Testis (tissue), 3 donors: ENCODE data around the gene CPLANE2. TPM values are rescaled to one million over a fixed set of nuclear protein-coding genes. Genes with fewer than 3 reads are reported as not detected.

Source experiments
- DNase-seq: peaks from one replicate; pipeline ENCODE4 v3.0.0-alpha.2; 2019
- H3K27ac ChIP-seq, 2 donors: fragments of 200-600 bp; sonication (generic); one replicate each; pipeline ENCODE4 v1.5.1; 2019
- H3K27me3 ChIP-seq: fragments of 200-600 bp; sonication (generic); one replicate; pipeline ENCODE4 v1.5.1; 2019
- H3K36me3 ChIP-seq: fragments of 200-600 bp; sonication (generic); one replicate; pipeline ENCODE4 v1.5.1; 2017; ENCODE audit warnings: low read depth; ENCODE audit errors: missing control alignments
- H3K4me1 ChIP-seq: fragments of 200-600 bp; sonication (generic); one replicate; pipeline ENCODE4 v1.5.1; 2019
- H3K4me3 ChIP-seq, 2 donors: fragments of 200-600 bp; sonication (generic); one replicate each; pipeline ENCODE4 v1.5.1; 2017 to 2019
- H3K9me3 ChIP-seq: fragments of 200-600 bp; sonication (generic); one replicate; pipeline ENCODE4 v1.5.1; 2017
- POLR2A ChIP-seq: fragments of 450-650 bp; IDR thresholded peaks from one replicate; pipeline ENCODE4 v1.6.1; 2017; ENCODE audit warnings: antibody characterized with exemption, mild to moderate bottlenecking, moderate library complexity
- WGBS, 2 donors: methylation state at CpG; one replicate each; pipeline ENCODE4 v1.1.5; 2018; 5-methylcytosine and 5-hydroxymethylcytosine counted together
- intact Hi-C: fragments of 100-400 bp; cut with DNase I; formaldehyde crosslinking; loops from one replicate; pipeline ENCODE4 v1.15.1; 2023; ENCODE audit warnings: low total_unique reads
- polyA plus RNA-seq: library from polyadenylated mRNA; stranded (reverse); fragments of 350-450 nt; fragmentation: Illumina TruSeq; extraction: RNeasy Lipid Tissue Mini Kit (QIAGEN cat#74804); gene quantifications from one replicate; pipeline ENCODE4 v1.2.3, GENCODE V29; 2014; ENCODE audit warnings: low read depth, low replicate concordance; ENCODE audit not compliant: insufficient read depth
- total RNA-seq, 2 donors: library from RNA; depleted of rRNA; stranded (reverse); fragments of >200 nt; gene quantifications; one replicate each; pipeline ENCODE4 v1.2.3, GENCODE V29; 2016
- TF ChIP-seq, protein P1 (sequence below), 3 experiments: fragments of 450-650 bp in 2 of 3; fragments of 200-600 bp in 1 of 3; sonication (generic) in 1 of 3; IDR thresholded peaks; one replicate each; pipeline ENCODE4 v1.5.1; 2016 to 2019; ENCODE audit warnings: antibody characterized with exemption in 3 of 3, mild to moderate bottlenecking in 2 of 3, moderate library complexity in 1 of 3

CPLANE2 gene
- total and polyA plus RNA-seq, 3 donors from 2014 or later, result 10.6 to 11.8 (median 11.1) TPM

DNA sequence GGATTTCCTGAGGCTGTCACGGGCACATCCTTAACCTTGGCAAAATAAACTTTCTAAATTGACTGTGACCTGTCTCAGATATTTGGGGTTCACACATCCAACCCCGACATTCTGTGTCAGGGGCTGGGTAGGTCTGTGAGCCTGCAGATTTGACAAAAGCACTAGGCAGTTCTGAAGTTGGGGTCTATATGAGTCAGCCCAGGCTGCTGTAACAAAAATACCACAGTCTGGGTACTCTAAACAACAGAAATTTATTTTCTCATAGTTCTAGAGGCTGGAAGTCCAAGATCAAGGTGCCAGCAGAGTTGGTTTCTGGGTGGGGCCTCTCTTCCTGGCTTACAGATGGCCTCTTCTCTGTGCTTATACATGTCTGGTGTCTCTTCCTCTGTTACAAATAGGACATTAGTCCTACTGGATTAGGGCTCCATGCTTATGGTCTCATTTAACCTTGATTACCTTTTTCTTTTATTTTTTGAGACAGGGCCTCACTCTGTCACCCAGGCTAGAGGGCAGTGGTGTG lies 3.0 kb upstream of the CPLANE2 start:
- DNase-seq, result no peak
- H3K27ac ChIP-seq, result no peak overlapping the region
- no peaks in the 10 kb centered on the region for H3K27me3 ChIP-seq
- H3K4me1 ChIP-seq, result peaks cover 18% of the 10 kb centered on the region
- no peaks in the 10 kb centered on the region for H3K36me3 ChIP-seq
- WGBS, 2 donors, result 95 to 100% methylated on average over 2 of the region's 2 CpGs
- intact Hi-C loops, result loop anchor here (10.0 kb wide), 1 partner anchor 155 kb away; no protein-coding TSS in a partner anchor
- no peak overlapping the region for H3K4me3 ChIP-seq
- TF ChIP-seq, protein P1, sequence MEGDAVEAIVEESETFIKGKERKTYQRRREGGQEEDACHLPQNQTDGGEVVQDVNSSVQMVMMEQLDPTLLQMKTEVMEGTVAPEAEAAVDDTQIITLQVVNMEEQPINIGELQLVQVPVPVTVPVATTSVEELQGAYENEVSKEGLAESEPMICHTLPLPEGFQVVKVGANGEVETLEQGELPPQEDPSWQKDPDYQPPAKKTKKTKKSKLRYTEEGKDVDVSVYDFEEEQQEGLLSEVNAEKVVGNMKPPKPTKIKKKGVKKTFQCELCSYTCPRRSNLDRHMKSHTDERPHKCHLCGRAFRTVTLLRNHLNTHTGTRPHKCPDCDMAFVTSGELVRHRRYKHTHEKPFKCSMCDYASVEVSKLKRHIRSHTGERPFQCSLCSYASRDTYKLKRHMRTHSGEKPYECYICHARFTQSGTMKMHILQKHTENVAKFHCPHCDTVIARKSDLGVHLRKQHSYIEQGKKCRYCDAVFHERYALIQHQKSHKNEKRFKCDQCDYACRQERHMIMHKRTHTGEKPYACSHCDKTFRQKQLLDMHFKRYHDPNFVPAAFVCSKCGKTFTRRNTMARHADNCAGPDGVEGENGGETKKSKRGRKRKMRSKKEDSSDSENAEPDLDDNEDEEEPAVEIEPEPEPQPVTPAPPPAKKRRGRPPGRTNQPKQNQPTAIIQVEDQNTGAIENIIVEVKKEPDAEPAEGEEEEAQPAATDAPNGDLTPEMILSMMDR (IDR thresholded peaks at IDR 0.05), result no peak
- TF ChIP-seq POLR2A, result no peak
- H3K9me3 ChIP-seq, result no peaks in the 10 kb centered on the region

DNA sequence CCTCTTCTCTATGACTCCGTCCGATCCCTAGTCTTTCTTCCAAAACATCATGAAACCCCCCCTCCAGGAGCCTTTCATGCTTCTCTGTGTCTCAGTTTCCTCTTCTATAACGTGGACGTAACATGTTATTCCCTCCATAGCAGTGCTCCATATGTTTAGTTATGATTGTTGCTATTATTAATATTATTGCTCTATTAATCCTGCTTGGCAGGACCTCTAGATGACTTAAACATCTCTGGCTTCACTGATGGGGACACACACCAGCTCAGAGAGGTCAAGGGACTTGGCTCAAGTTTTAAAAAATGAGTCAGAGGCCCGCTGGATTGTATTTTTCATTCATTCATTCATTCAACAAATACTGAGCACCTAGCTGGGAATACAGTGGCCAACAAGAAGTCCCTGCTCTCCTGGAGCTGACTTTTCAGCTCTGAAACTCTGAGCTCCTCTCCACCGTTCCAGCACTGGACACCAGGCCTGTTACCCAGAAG lies 404 bp upstream of the CPLANE2 start:
- Histone ChIP-seq H3K27ac (peak overlapping the region; percentile 6 to 76), H3K4me3 (peak overlapping the region; percentile 64 to 76), H3K27me3 (no peaks in the 10 kb centered on the region), H3K9me3 (no peaks in the 10 kb centered on the region), H3K4me1 (peaks cover 12% of the 10 kb centered on the region), H3K36me3 (no peaks in the 10 kb centered on the region)
- no peak for TF ChIP-seq POLR2A
- TF ChIP-seq, protein P1 (IDR thresholded peaks at IDR 0.05), result no peak
- no peak for DNase-seq
- intact Hi-C loops, result no loop called here
- 14 to 19% methylated on average over 6 of the region's 6 CpGs for WGBS, 2 donors

DNA sequence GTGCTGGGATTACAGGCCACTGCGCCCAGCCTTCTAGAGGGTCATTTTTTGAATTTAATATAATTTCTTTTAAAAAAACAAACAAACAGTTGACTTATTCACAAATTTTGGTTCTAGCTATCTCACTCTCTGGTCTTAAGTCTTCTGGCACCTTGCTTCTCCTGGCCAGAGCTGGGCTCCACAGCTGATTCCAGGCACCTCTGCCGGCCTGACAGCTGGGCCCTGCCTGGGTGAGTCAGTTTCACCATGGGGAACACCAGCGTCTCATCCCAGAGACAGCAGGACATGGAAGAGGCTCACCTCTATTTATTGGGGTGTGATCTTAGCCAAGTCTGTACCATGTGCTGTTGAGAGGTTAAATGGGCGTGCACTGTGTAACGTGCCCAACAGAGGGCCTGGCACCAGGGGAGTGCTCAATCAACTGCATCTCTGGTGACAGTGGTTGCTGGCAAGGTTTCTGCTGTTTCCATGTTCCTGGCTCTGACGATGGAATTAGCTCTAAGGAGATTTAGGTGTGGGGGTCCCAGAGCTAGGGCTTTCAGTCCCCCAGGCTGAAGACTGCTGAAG lies 956 bp downstream of the CPLANE2 start:
- 40 to 41% methylated on average over 6 of the region's 6 CpGs for WGBS, 2 donors
- peaks cover 12% of the 10 kb centered on the region for H3K4me1 ChIP-seq
- no peaks in the 10 kb centered on the region for H3K27me3 ChIP-seq
- H3K9me3 ChIP-seq, result no peaks in the 10 kb centered on the region
- DNase-seq, result peak; percentile 51
- intact Hi-C loops, result no loop called here
- no peaks in the 10 kb centered on the region for H3K36me3 ChIP-seq
- H3K27ac ChIP-seq, result peak overlapping the region; percentile 6 to 76
- peak overlapping the region; percentile 64 to 76 for H3K4me3 ChIP-seq
- TF ChIP-seq, protein P1 (IDR thresholded peaks at IDR 0.05), result no peak

DNA sequence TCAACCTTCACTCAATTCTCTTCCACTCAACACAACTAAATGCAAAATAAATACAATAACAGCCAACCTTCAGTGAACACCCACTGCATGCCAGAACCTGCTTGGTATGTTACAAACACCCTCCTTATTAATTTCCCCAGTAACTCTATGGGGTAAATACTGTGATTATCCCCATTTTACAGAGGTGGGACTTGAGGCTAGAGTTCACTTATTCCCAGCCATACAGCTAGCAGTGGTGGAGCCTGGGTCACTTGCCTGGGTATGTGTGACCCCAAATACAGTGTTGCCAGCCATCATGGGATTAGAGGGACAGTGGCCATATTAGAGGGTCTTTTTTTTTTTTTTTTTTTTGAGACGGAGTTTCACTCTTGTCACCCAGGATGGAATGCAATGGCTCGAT lies 1.6 kb downstream of the CPLANE2 start:
- H3K9me3 ChIP-seq, result no peaks in the 10 kb centered on the region
- no peak for DNase-seq
- WGBS, 2 donors, result 89 to 96% methylated on average over 2 of the region's 2 CpGs
- H3K27me3 ChIP-seq, result no peaks in the 10 kb centered on the region
- intact Hi-C loops, result no loop called here
- peaks cover 12% of the 10 kb centered on the region for H3K4me1 ChIP-seq
- H3K36me3 ChIP-seq, result no peaks in the 10 kb centered on the region
- TF ChIP-seq, protein P1 (IDR thresholded peaks at IDR 0.05), result no peak
- TF ChIP-seq POLR2A, result no peak
- no peak overlapping the region for H3K27ac ChIP-seq
- no peak overlapping the region for H3K4me3 ChIP-seq

DNA sequence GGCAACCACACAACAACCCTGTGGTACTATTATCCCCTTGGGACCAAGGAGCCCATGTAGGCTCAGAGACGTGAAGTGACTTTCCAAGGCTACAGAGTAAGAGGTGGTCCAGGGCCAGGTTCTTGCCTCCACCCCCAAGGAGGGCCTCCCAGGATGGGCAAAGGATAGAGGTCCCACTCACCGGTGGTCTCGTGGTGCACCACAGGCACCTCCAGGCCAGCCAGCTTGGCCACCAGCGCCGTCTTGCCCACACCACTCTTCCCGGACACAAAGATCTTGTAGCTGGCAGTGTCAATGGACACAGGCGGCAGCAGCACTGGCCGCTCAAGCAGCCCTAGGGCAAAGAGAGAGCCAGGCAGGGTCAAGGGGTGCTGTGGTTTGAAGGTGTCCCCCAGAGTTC lies 3.6 kb downstream of the CPLANE2 start:
- Histone ChIP-seq H3K4me1 (peaks cover 12% of the 10 kb centered on the region), H3K9me3 (no peaks in the 10 kb centered on the region), H3K27me3 (no peaks in the 10 kb centered on the region), H3K4me3 (no peak overlapping the region), H3K27ac (no peak overlapping the region), H3K36me3 (no peaks in the 10 kb centered on the region)
- intact Hi-C loops, result no loop called here
- no peak for DNase-seq
- WGBS, 2 donors, result 98 to 100% methylated on average over 1 to 6 of the region's 8 CpGs
- no peak for TF ChIP-seq POLR2A
- TF ChIP-seq, protein P1 (IDR thresholded peaks at IDR 0.05), result no peak
